GM21367 (cell line): Measurements from ENCODE around the gene SLC23A1.
"Not testable (repeated sequence)": the region's sequence is repeated elsewhere in the genome, so short reads cannot be mapped to it uniquely, and the experiment has no call there.

ENCODE experiments used
- ATAC-seq: cut with Tn5 transposase; IDR thresholded peaks from one replicate; pipeline ENCODE4 v1.9.1; 2021; ENCODE audit not compliant: unreplicated experiment

Gene SLC23A1

GRCh38 chr5:139374909-139375308 is 8.2 kb downstream of the SLC23A1 start:
- no peak for ATAC-seq

- no peak for ATAC-seq
These were observed 11.3 kb downstream of the SLC23A1 start for GRCh38 chr5:139371482-139372435.

- ATAC-seq: no peak
These were observed 13.9 kb downstream of the SLC23A1 start for GRCh38 chr5:139369181-139369580.

- ATAC-seq: no peak
These were observed 14.5 kb downstream of the SLC23A1 start for GRCh38 chr5:139368613-139369012.

GRCh38 chr5:139364466-139364865 is 18.6 kb downstream of the SLC23A1 start:
- ATAC-seq: no peak

GRCh38 chr5:139363937-139364336 is 19.2 kb downstream of the SLC23A1 start:
- ATAC-seq: no peak

GRCh38 chr5:139361835-139362429 is 21.2 kb downstream of the SLC23A1 start:
- ATAC-seq: no peak

GRCh38 chr5:139360384-139360783 is 22.7 kb downstream of the SLC23A1 start:
- no peak for ATAC-seq

- no peak for ATAC-seq
These were observed 25.0 kb downstream of the SLC23A1 start for GRCh38 chr5:139358064-139358463.

- not testable (repeated sequence) for ATAC-seq
These were observed 27.2 kb downstream of the SLC23A1 start for GRCh38 chr5:139355900-139356299.

GRCh38 chr5:139354186-139354585 is 28.9 kb downstream of the SLC23A1 start:
- no peak for ATAC-seq

GRCh38 chr5:139347863-139348262 is 35.2 kb downstream of the SLC23A1 start:
- ATAC-seq: not testable (repeated sequence)

GRCh38 chr5:139345442-139345841 is 37.7 kb downstream of the SLC23A1 start:
- ATAC-seq: not testable (repeated sequence)

- no peak for ATAC-seq
These were observed 38.9 kb downstream of the SLC23A1 start for GRCh38 chr5:139344177-139344576.

GRCh38 chr5:139343476-139343875 is 39.6 kb downstream of the SLC23A1 start:
- ATAC-seq: no peak

- peak; percentile 39 for ATAC-seq
These were observed 40.7 kb downstream of the SLC23A1 start for GRCh38 chr5:139342423-139342723.

- ATAC-seq: peak; percentile 82
These were observed 41.2 kb downstream of the SLC23A1 start, which contains the start of gene PAIP2 for GRCh38 chr5:139341689-139342422. TSS of gene PAIP2 (plus strand) at chr5:139341854. CDS start at chr5:139363785, 21,931 bp downstream.

- ATAC-seq: peak; percentile 15
These were observed 41.9 kb downstream of the SLC23A1 start for GRCh38 chr5:139341187-139341688.

GRCh38 chr5:139340051-139340450 is 43.0 kb downstream of the SLC23A1 start:
- ATAC-seq: no peak

- no peak for ATAC-seq
These were observed 47.3 kb downstream of the SLC23A1 start for GRCh38 chr5:139335811-139336210.
